ENCODE results near the gene VPS35.

VPS35 gene

DNA sequence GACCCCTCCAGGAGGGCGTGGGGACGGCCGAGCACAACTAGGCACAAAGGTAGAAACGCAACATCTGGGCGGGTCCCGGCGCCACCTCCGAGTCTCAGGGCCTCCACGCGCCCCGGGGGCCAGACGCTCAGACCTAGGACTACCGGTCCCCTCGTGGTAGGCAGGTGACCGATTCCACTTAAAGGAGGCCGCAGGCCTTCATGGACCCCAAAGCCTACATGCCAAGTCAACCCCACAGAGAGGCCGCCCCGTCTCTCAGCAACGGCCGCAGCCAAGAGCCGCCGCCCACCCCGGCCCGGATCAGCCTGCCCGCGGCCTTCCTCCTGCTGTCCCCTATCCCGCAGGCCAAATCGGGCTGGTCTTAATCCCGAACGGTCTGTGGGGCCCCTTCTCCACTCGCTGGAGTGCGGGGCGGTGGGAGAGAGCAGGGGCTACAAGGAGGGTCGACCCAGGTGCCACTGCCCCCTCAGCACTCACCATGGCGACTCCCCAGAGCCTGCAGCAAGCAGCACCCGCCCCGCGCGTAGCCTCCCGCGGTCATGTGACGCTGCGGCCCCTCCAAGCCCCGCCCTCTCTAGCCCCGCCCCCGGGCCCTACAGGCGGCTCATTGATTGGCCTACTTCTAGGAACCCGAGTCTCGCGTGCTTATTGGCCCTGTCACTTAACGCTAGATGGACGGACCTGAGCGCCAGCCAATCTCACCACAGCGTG is at the start of gene VPS35:
Gene VPS35, minus strand, starts transcription at position 525 of the 711 bp plus-strand sequence. Its CDS starts 45 bp downstream, at position 480.
- H3K4me3 Mint-ChIP-seq: no peak within 1 kb of the TSS
- peaks cover 38% of the 10 kb centered on the region for H3K4me1 Mint-ChIP-seq (ENCODE audit: low read depth)
- no peaks in the 10 kb centered on the region for H3K27me3 Mint-ChIP-seq
- H3K27ac Mint-ChIP-seq: no peak within 1 kb of the TSS
- intact Hi-C loops (cut with micrococcal nuclease): loop anchor here (1.0 to 2.0 kb wide), 2 partner anchors 68 to 100 kb away; partner anchors contain the start of gene SHCBP1
- H3K36me3 Mint-ChIP-seq (ENCODE audit: low read depth): no peaks in the 10 kb centered on the region
- H3K9me3 Mint-ChIP-seq: no peaks in the 10 kb centered on the region

DNA sequence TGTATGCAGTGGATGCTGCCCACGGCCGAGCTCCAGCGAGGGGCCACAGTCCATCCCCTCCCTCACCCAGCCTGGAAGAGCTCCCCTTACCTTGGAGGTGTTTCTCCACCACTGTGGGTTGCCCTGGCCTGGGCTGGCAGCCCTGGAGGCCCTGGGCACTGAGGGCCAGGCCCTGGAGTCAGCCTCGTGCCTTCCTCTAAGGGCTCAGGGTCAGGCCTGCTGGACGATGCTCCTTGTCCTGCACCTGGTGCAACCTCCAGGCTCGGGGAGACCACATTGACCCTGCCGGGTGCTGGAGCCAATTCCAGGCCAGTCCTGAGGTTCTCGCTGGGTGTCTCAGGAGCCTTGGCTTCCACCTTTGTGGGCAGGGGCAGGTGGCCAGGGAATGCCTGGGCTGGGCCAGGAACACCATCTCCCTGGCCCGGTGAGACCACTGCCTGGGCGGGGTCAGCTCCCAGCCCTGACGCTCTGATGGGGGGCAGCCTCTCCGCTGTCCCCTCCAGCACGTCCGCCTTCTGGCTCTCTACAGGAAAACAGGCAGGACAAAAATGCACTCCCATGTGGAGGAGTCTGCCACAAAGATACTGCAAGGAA is 48.7 kb upstream of the VPS35 start:
- H3K4me3 Mint-ChIP-seq: no peak overlapping the region
- peaks cover 10% of the 10 kb centered on the region for H3K4me1 Mint-ChIP-seq (ENCODE audit: low read depth)
- H3K9me3 Mint-ChIP-seq: no peaks in the 10 kb centered on the region
- H3K36me3 Mint-ChIP-seq (ENCODE audit: low read depth): no peaks in the 10 kb centered on the region
- no peaks in the 10 kb centered on the region for H3K27me3 Mint-ChIP-seq
- H3K27ac Mint-ChIP-seq: no peak overlapping the region
- intact Hi-C loops (cut with micrococcal nuclease): no loop called here

DNA sequence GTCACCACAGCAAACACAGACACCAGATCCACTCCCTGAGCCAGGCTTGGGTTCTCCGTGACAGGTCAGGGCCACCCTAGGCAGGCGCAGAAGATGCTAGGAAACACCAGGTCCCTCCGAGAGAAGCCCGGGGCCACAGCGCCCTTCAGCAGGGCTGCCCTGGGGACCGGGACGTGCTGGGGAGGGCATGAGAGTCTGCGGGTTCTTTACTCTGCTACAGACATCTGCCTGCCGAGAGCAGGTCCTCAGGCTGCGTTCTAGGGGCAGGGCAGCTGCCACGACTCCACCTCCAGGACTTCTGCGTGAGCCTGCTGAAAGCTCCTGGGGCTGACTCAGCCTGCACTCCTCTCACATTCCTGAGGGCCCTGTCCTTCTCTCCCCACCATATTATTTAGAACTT is 47.7 kb upstream of the VPS35 start:
- H3K9me3 Mint-ChIP-seq: no peaks in the 10 kb centered on the region
- peaks cover 5% of the 10 kb centered on the region for H3K4me1 Mint-ChIP-seq (ENCODE audit: low read depth)
- intact Hi-C loops (cut with micrococcal nuclease): no loop called here
- no peak overlapping the region for H3K4me3 Mint-ChIP-seq
- H3K27me3 Mint-ChIP-seq: no peaks in the 10 kb centered on the region
- H3K36me3 Mint-ChIP-seq (ENCODE audit: low read depth): no peaks in the 10 kb centered on the region
- H3K27ac Mint-ChIP-seq: no peak overlapping the region

DNA sequence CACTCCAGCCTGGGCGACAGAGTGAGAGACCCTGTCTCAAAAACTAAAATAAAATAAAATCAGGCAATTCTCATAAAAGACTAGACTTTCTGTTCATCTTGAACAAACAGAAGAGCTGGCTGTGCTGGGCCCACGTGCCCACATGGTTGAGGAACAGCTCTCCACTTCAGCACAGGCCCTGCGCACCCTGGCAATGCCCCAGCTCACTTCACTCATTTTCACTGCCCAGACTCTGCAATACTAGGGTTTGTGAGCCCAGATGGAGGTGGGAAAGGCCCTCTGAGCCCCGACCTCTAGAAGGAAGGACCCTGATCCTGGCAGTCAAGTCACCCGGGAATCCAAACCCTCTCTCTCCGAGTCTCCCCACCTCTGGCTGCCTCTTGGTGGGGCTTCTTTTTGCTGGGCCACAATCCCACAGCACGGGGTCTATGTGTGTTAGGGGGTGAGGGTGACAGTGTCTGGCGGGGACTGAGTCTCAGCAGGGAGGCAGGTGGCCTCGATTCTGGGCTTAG is 44.4 kb upstream of the VPS35 start:
- intact Hi-C loops (cut with micrococcal nuclease): no loop called here
- Mint-ChIP-seq H3K27me3 (no peaks in the 10 kb centered on the region), H3K4me3 (no peak overlapping the region), H3K27ac (no peak overlapping the region), H3K36me3 (ENCODE audit: low read depth) (no peaks in the 10 kb centered on the region), H3K9me3 (no peaks in the 10 kb centered on the region), H3K4me1 (ENCODE audit: low read depth) (no peaks in the 10 kb centered on the region)

DNA sequence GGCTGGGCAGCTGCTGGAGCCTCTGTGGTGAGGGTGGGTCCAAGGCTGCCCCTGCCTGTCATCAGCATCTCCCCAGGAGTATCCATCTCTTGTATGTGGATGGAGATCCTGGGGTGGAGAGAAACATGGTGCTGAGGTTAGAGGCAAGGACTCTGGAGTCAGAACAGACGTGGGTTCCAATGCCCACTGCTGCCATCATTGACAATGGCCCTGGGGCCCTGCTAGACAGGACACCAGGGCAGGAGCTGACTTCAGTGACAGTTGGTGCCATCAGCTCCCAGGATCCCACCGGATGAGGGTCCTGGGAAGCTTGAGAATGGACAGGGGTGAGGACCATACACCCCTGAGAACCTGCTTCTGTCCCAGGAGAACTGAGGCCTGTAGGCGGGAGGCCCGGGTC is 43.6 kb upstream of the VPS35 start:
- no peak overlapping the region for H3K27ac Mint-ChIP-seq
- H3K9me3 Mint-ChIP-seq: no peaks in the 10 kb centered on the region
- no peaks in the 10 kb centered on the region for H3K4me1 Mint-ChIP-seq (ENCODE audit: low read depth)
- no peaks in the 10 kb centered on the region for H3K36me3 Mint-ChIP-seq (ENCODE audit: low read depth)
- no peaks in the 10 kb centered on the region for H3K27me3 Mint-ChIP-seq
- no peak overlapping the region for H3K4me3 Mint-ChIP-seq
- intact Hi-C loops (cut with micrococcal nuclease): no loop called here

DNA sequence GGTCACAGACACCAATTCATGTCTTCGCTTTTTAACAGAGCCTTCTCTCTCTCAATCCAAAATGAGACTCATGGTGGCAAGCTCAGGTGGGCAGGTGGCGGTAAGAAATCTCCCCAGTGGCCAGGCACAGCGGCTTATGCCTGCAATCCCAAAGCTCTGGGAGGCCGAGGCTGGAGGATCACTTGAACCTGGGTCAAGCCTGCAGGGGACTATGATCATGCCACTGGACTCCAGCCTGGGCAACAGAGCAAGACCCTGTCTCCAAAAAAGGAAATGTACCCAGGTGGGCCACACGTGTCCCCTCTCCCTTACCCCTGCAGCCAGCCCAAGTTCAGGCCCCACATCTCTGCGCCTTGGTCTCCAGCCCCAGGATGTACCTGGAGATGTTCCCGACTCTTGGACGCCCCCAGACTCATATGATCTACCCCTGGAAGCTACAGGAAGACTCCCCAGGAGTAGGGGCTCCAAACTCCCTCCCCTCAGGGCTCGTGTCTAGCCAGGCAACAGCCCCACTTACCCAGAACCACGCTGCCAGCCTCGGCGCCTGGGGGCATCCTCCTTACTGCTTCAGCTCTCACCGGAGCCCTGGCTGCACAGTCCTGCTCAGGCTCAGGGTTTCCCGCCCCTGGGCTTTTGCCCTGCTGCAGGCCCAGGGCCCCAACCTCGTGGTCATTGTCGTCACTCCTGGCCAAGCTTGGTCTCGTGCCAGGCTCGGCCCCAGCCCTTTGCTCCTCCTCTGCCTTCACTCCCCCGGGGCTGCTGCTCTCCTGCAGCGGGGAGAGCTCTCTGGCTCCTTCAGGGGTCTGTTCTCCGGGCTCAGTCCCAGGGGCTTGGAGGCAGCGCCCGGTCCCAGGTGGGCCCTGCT is 42.9 kb upstream of the VPS35 start:
- Mint-ChIP-seq H3K36me3 (ENCODE audit: low read depth) (no peaks in the 10 kb centered on the region), H3K4me1 (ENCODE audit: low read depth) (no peaks in the 10 kb centered on the region), H3K27ac (peak overlapping the region; percentile 14), H3K4me3 (no peak overlapping the region), H3K27me3 (no peaks in the 10 kb centered on the region), H3K9me3 (no peaks in the 10 kb centered on the region)
- intact Hi-C loops (cut with micrococcal nuclease): no loop called here

DNA sequence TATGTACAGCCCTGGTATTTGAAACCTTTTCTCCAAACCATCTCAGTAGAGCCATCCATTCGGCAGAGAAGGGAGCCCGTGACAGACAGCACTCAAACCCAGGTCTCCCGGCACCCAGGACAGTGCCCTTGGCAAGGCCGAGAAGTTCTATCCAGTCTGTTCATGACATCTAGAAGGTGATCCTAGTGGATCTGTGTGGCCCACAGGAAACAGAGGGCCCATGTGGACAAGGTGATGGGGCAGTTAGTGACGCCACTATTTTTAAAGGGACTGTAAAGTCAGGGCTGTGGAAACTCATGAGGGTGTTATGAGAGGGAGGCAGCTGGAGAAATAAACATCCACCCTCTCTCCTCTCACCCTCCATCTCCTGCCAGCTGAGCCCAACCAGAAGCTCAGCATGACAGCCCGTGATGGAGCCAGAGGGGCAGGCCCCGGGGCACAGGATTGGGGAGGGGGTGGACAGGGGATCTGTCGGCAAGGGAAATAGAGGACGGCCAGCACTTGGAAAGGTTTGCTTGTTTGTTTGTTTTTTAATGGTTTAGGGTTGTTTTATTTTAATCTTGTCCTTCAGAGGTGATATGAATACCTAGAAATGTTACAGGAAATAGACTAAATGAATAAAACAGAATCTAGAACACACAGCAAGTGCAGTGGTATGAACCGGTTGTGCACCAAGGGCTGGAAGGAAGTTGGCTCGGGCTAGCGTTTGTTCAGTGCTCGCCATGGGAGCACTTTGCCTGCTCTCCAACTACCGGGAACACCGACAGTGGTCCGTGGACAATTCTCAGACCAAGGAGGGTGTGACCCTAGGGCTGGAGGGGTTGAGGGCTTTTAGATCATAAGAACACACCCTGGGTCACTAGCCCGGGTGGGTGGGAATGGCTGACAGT is 42.1 kb upstream of the VPS35 start:
- Mint-ChIP-seq H3K27ac (peak overlapping the region; percentile 14), H3K27me3 (no peaks in the 10 kb centered on the region), H3K4me3 (no peak overlapping the region), H3K4me1 (ENCODE audit: low read depth) (no peaks in the 10 kb centered on the region), H3K9me3 (peaks cover 2% of the 10 kb centered on the region), H3K36me3 (ENCODE audit: low read depth) (no peaks in the 10 kb centered on the region)
- intact Hi-C loops (cut with micrococcal nuclease): no loop called here

DNA sequence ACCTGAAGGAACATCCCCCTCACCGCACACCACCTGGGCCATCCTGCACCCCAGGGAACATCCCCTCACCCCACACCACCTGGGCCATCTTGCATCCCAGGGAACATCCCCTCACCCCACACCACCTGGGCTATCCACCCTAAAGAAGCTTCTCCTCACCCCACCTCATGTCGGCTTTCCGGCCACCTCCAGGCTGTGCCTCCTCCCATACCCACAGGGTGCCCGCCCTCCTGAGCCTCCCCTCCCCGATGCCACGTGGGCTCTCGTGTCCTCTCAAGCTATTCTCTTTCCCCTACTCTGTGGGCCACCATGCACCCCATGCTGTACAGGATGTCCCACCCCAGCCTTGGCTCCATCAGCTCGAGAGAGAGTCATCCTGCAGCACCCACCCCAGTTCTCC is 41.1 kb upstream of the VPS35 start:
- H3K9me3 Mint-ChIP-seq: peaks cover 7% of the 10 kb centered on the region
- H3K4me3 Mint-ChIP-seq: no peak overlapping the region
- no peak overlapping the region for H3K27ac Mint-ChIP-seq
- no peaks in the 10 kb centered on the region for H3K36me3 Mint-ChIP-seq (ENCODE audit: low read depth)
- H3K4me1 Mint-ChIP-seq (ENCODE audit: low read depth): no peaks in the 10 kb centered on the region
- H3K27me3 Mint-ChIP-seq: no peaks in the 10 kb centered on the region
- intact Hi-C loops (cut with micrococcal nuclease): no loop called here

DNA sequence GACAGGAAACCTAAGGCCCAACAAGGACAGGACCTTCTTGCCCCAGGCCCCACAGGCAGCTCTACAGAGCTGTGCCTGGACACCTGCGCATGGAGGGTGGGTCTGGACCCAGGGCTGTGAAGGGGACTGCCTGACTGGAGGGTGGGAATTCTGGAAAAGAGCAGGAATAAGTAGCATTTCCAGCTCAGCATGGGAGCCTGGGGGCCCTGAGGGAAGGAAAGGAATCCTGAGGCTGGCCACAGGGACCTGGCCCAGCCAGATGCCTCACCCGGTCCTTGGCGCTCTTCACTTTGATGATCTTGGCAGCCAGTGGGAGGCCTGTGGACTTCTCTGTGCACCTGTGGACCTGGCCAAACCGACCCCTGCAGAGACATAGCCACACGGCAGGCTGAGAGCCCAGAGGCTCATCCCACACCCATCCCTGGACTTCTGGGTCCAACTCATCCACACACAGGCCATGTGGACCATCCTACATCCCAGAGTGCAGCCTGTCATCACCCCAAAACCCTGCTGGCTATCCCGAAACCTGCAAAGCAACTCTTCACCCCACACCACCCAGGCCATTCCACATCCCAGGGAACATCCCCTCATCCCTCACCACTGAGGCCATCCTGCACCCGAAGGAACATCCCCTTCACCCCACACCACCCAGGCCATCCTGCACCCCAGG is 40.5 kb upstream of the VPS35 start:
- no peaks in the 10 kb centered on the region for H3K36me3 Mint-ChIP-seq (ENCODE audit: low read depth)

DNA sequence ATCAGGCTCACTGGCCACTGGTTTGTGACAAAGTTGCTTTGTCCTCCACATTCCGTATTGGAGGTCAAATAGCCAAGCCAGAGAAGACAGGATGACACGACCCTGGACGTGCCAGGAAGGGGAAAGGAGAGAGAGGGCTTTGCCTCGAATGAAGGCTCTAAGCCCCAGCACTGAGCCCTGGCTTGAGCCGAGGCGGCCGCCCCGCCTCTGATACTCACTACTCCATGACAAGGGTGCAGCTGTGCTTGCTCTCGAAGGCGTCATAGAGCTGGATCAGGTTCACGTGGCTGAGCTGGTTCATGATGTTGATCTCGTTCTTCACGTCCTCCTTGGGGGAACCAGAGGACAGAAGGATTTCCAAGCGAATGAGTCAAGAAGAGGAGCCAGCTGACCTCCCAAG is 39.8 kb upstream of the VPS35 start:
- H3K4me1 Mint-ChIP-seq (ENCODE audit: low read depth): no peaks in the 10 kb centered on the region
- H3K36me3 Mint-ChIP-seq (ENCODE audit: low read depth): no peaks in the 10 kb centered on the region
- H3K27me3 Mint-ChIP-seq: no peaks in the 10 kb centered on the region
- H3K27ac Mint-ChIP-seq: no peak overlapping the region
- H3K9me3 Mint-ChIP-seq: peaks cover 7% of the 10 kb centered on the region
- intact Hi-C loops (cut with micrococcal nuclease): no loop called here
- H3K4me3 Mint-ChIP-seq: no peak overlapping the region

More for the DNA sequence above, 40.5 kb upstream of the VPS35 start:
- H3K27me3 Mint-ChIP-seq: no peaks in the 10 kb centered on the region
- no peaks in the 10 kb centered on the region for H3K4me1 Mint-ChIP-seq (ENCODE audit: low read depth)
- no peak overlapping the region for H3K4me3 Mint-ChIP-seq
- intact Hi-C loops (cut with micrococcal nuclease): no loop called here
- H3K9me3 Mint-ChIP-seq: peaks cover 7% of the 10 kb centered on the region
- no peak overlapping the region for H3K27ac Mint-ChIP-seq

DNA sequence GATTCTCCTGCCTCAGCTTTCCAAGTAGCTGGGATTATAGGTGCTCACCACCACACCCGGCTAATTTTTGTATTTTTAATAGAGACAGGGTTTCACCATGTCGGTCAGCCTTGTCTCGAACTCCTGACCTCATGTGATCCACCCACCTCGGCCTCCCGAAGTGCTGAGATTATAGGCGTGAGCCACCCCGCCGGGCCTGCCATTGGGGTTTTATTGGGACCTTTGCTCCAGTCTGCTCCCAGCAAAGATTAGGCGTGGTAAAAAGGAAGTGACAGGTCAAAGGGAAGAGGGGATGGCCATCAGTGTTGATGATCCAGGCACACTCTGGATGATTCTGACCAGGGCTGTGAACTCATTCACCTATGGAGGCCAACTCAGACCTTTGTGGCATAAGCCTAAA is 38.7 kb upstream of the VPS35 start:
- intact Hi-C loops (cut with micrococcal nuclease): no loop called here
- Mint-ChIP-seq H3K36me3 (ENCODE audit: low read depth) (no peaks in the 10 kb centered on the region), H3K9me3 (peaks cover 7% of the 10 kb centered on the region), H3K27me3 (no peaks in the 10 kb centered on the region), H3K4me1 (ENCODE audit: low read depth) (no peaks in the 10 kb centered on the region), H3K4me3 (no peak overlapping the region), H3K27ac (no peak overlapping the region)

DNA sequence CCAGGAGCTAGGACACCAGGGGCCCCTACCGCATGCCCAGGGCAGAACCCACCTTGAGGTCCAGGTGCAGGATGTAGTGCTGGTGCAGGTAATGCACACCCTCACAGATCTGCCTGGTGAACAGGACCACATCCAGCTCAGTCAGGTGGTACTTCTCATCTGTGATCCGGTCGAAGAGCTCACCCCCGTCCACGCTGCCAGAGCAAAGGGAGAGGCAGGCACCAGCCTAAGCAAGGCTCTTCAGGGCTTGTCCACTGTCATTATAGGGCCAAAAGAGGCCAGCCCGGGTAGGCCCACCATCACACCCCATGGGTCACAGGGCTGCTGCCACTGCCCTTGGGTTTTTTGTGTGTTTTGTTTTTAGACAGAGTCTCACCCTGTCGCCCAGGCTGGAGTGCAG is 38.2 kb upstream of the VPS35 start:
- Mint-ChIP-seq H3K27me3 (no peaks in the 10 kb centered on the region), H3K4me1 (ENCODE audit: low read depth) (no peaks in the 10 kb centered on the region), H3K27ac (no peak overlapping the region), H3K36me3 (ENCODE audit: low read depth) (no peaks in the 10 kb centered on the region), H3K9me3 (peaks cover 7% of the 10 kb centered on the region), H3K4me3 (no peak overlapping the region)
- intact Hi-C loops (cut with micrococcal nuclease): no loop called here

DNA sequence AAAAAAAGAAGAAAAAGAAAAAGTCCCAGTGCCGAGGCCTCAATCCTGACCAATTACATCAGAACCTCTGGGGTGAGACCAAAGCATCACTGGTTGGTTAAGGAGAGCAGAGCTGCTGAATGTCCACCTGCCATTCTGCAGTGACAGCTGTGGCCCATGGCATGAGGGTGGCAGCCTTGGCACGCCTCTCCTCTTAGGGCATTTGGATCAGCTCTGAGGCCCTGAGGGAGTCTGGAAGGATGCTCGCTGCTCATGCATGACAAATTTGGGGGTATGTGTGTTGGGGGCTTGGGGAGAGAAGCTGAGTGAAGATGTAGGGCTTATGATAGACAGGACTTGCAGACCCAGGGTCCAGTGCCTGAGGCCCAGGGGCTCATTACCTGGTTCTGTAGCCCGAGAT is 32.9 kb upstream of the VPS35 start:
- H3K27ac Mint-ChIP-seq: no peak overlapping the region
- H3K4me1 Mint-ChIP-seq (ENCODE audit: low read depth): peaks cover 8% of the 10 kb centered on the region
- H3K4me3 Mint-ChIP-seq: no peak overlapping the region
- intact Hi-C loops (cut with micrococcal nuclease): no loop called here
- peaks cover 7% of the 10 kb centered on the region for H3K9me3 Mint-ChIP-seq
- no peaks in the 10 kb centered on the region for H3K36me3 Mint-ChIP-seq (ENCODE audit: low read depth)
- no peaks in the 10 kb centered on the region for H3K27me3 Mint-ChIP-seq

Measured in dendritic cell treated with granulocyte-macrophage colony-stimulating factor and Interleukin-4, amounts not matched to agents 40 ng/mL and 50 ng/mL, for 4 days (primary cell).